HG03432 (cell line): ENCODE results near the gene SMAD2.

ENCODE experiments used
- ATAC-seq: cut with Tn5 transposase; IDR thresholded peaks from one replicate; pipeline ENCODE4 v1.9.1; 2021; ENCODE audit warnings: mild to moderate bottlenecking, moderate library complexity; ENCODE audit not compliant: unreplicated experiment

SMAD2 gene

GRCh38 chr18:47932603-47933002 lies 2.1 kb upstream of the SMAD2 start:
- no peak for ATAC-seq

- ATAC-seq, result no peak
These were observed 1.7 kb upstream of the SMAD2 start for GRCh38 chr18:47932190-47932589.

GRCh38 chr18:47931718-47932103 lies 1.3 kb upstream of the SMAD2 start:
- no peak for ATAC-seq

- peak; percentile 85 for ATAC-seq
These were observed 665 bp upstream of the SMAD2 start for GRCh38 chr18:47930931-47931717.

GRCh38 chr18:47929681-47930198 lies 719 bp downstream of the SMAD2 start:
- ATAC-seq, result no peak

GRCh38 chr18:47928466-47928865 lies 2.0 kb downstream of the SMAD2 start:
- no peak for ATAC-seq

GRCh38 chr18:47926101-47926850 lies 4.2 kb downstream of the SMAD2 start:
- no peak for ATAC-seq

- ATAC-seq, result no peak
These were observed 10.5 kb downstream of the SMAD2 start for GRCh38 chr18:47919916-47920315.

- ATAC-seq, result peak; percentile 58
These were observed 12.4 kb downstream of the SMAD2 start for GRCh38 chr18:47917923-47918610.

- no peak for ATAC-seq
These were observed 14.5 kb downstream of the SMAD2 start for GRCh38 chr18:47915930-47916329.

- ATAC-seq, result no peak
These were observed 15.2 kb downstream of the SMAD2 start for GRCh38 chr18:47915229-47915628.

- ATAC-seq, result no peak
These were observed 17.5 kb downstream of the SMAD2 start for GRCh38 chr18:47912794-47913585.

- no peak for ATAC-seq
These were observed 18.1 kb downstream of the SMAD2 start for GRCh38 chr18:47912343-47912742.

GRCh38 chr18:47911877-47912276 lies 18.6 kb downstream of the SMAD2 start:
- ATAC-seq, result no peak

- ATAC-seq, result no peak
These were observed 21.0 kb downstream of the SMAD2 start for GRCh38 chr18:47909484-47909883.

- ATAC-seq, result no peak
These were observed 21.9 kb downstream of the SMAD2 start for GRCh38 chr18:47908592-47908991.

GRCh38 chr18:47906408-47906807 lies 24.1 kb downstream of the SMAD2 start:
- ATAC-seq, result no peak

- no peak for ATAC-seq
These were observed 26.6 kb downstream of the SMAD2 start for GRCh38 chr18:47903809-47904208.

- ATAC-seq, result peak; percentile 97
These were observed 28.7 kb downstream of the SMAD2 start for GRCh38 chr18:47901624-47902362.
